H1 (cell line): ENCODE results near the gene EEF1AKMT1. TPM values are rescaled to one million over a fixed set of nuclear protein-coding genes. Genes with fewer than 3 reads are reported as not detected.

Experiments used
- CTCF ChIA-PET: fragments of 300-600 bp; sonication (Branson Sonifier 250); formaldehyde crosslinking; loops from one replicate; lab custom pipeline; 2021; ENCODE audit not compliant: partially characterized antibody; lab: Charles Lee
- POLR2A ChIA-PET: fragments of 300-600 bp; sonication (Branson Sonifier 250); formaldehyde crosslinking; loops from one replicate; lab custom pipeline; 2021; ENCODE audit warnings: inconsistent platforms; ENCODE audit not compliant: partially characterized antibody; lab: Charles Lee
- DNase-seq, 2 experiments: peaks; one replicate each; pipeline versions ENCODE4 v3.0.0 to v3.0.0-alpha.2; 2010 to 2022; ENCODE audit warnings: low spot score in 2 of 2, low read depth in 1 of 2, mixed read lengths in 1 of 2
- FAIRE-seq: peaks from 2 replicates; lab custom pipeline; 2011; peaks lifted over from hg19 to GRCh38; lab: Jason Lieb, UNC
- H2AFZ ChIP-seq: 2 replicates; pipeline ENCODE4 v1.8.1; 2012; ENCODE audit warnings: low read length, inconsistent platforms
- H2AK5ac ChIP-seq: 2 replicates; pipeline ENCODE4 v1.6.1; 2013; ENCODE audit warnings: low read depth, low read length
- H2BK120ac ChIP-seq: replicated peaks from 2 replicates; pipeline ENCODE3; 2013; ENCODE audit warnings: low read depth, low read length, inconsistent platforms
- H2BK12ac ChIP-seq: 2 replicates; pipeline ENCODE4 v1.6.1; 2013; ENCODE audit warnings: low read depth, low read length
- H2BK15ac ChIP-seq: 2 replicates; pipeline ENCODE4 v1.6.1; 2013; ENCODE audit warnings: low read length
- H2BK20ac ChIP-seq: 2 replicates; pipeline ENCODE4 v1.6.1; 2013; ENCODE audit warnings: low read length
- H2BK5ac ChIP-seq: 2 replicates; pipeline ENCODE4 v1.6.1; 2013; ENCODE audit warnings: low read depth, low read length
- H3K14ac ChIP-seq: 2 replicates; pipeline ENCODE4 v1.6.1; 2013; ENCODE audit warnings: inconsistent platforms; ENCODE audit not compliant: insufficient read length
- H3K18ac ChIP-seq: 2 replicates; pipeline ENCODE4 v1.6.1; 2013; ENCODE audit warnings: low read length; ENCODE audit errors: extremely low read depth
- H3K23ac ChIP-seq: 2 replicates; pipeline ENCODE4 v1.6.1; 2013; ENCODE audit warnings: inconsistent platforms; ENCODE audit not compliant: insufficient read length
- H3K23me2 ChIP-seq: 2 replicates; pipeline ENCODE4 v1.6.1; 2013; ENCODE audit warnings: low read depth, low read length
- H3K27ac ChIP-seq: 2 replicates; pipeline ENCODE4 v1.6.1; 2011; ENCODE audit warnings: low read depth, low read length, inconsistent platforms
- H3K27me3 ChIP-seq, 4 experiments: replicated peaks in 1 of 4; 1 replicate in 1 of 4; 2 replicates in 3 of 4; pipeline versions ENCODE4 v1.6.1 to v1.8.1; 2011 to 2013; ENCODE audit warnings: low read length in 3 of 4, mild to moderate bottlenecking in 3 of 4, inconsistent platforms in 2 of 4, mixed read lengths in 2 of 4, moderate library complexity in 1 of 4; ENCODE audit not compliant: control insufficient read depth in 3 of 4, insufficient read depth in 3 of 4; ENCODE audit errors: extremely low read depth in 1 of 4
- H3K36me3 ChIP-seq, 4 experiments: 2 replicates each; pipeline versions ENCODE4 v1.6.1 to v1.8.1; 2011 to 2013; ENCODE audit warnings: mild to moderate bottlenecking in 4 of 4, low read length in 3 of 4, moderate library complexity in 2 of 4, control low read depth in 1 of 4, inconsistent platforms in 1 of 4; ENCODE audit not compliant: insufficient read depth in 4 of 4, control insufficient read depth in 2 of 4
- H3K4ac ChIP-seq: replicated peaks from 2 replicates; pipeline ENCODE3; 2013; ENCODE audit warnings: low read length, low read depth, mixed read lengths, inconsistent platforms; ENCODE audit not compliant: insufficient read length
- H3K4me1 ChIP-seq, 4 experiments: replicated peaks in 1 of 4; 1 replicate in 1 of 4; 2 replicates in 3 of 4; pipeline versions ENCODE4 v1.6.1 to v1.8.1; 2011 to 2013; ENCODE audit warnings: low read length in 3 of 4, inconsistent platforms in 2 of 4, mixed read lengths in 1 of 4; ENCODE audit not compliant: insufficient read depth in 4 of 4, control insufficient read depth in 3 of 4
- H3K4me2 ChIP-seq, 2 experiments: 2 replicates each; pipeline versions ENCODE4 v1.6.1 to v1.8.1; 2011 to 2013; ENCODE audit warnings: low read depth in 2 of 2, low read length in 2 of 2, control low read depth in 1 of 2, inconsistent platforms in 1 of 2, mild to moderate bottlenecking in 1 of 2; ENCODE audit not compliant: insufficient read depth in 1 of 2
- H3K4me3 ChIP-seq, 4 experiments: fragments of 200-600, 300-600 bp in 1 of 4; sonication (generic), shearing (Covaris generic), sonication (Bioruptor Twin) in 1 of 4; 2 replicates each; pipeline versions ENCODE4 v1.5.1 to v1.8.1; 2011 to 2016; ENCODE audit warnings: low read length in 4 of 4, low read depth in 3 of 4, control low read depth in 2 of 4, inconsistent platforms in 2 of 4, mild to moderate bottlenecking in 2 of 4, mixed read lengths in 1 of 4, moderate library complexity in 1 of 4; ENCODE audit not compliant: insufficient read depth in 2 of 4; ENCODE audit errors: extremely low read depth in 1 of 4
- H3K56ac ChIP-seq: replicated peaks from 2 replicates; pipeline ENCODE3; 2013; ENCODE audit warnings: low read depth, mild to moderate bottlenecking, mixed read lengths, low read length, inconsistent platforms; ENCODE audit not compliant: insufficient read length
- H3K79me1 ChIP-seq: 2 replicates; pipeline ENCODE4 v1.6.1; 2013; ENCODE audit warnings: low read depth, low read length, control low read depth
- H3K79me2 ChIP-seq, 2 experiments: 2 replicates each; pipeline versions ENCODE4 v1.6.1 to v1.8.1; 2012 to 2013; ENCODE audit warnings: low read length in 2 of 2, mild to moderate bottlenecking in 2 of 2, inconsistent platforms in 1 of 2; ENCODE audit not compliant: insufficient read depth in 2 of 2, control insufficient read depth in 1 of 2
- H3K9ac ChIP-seq, 4 experiments: replicated peaks in 1 of 4; 1 replicate in 1 of 4; 2 replicates in 3 of 4; pipeline versions ENCODE4 v1.6.1 to v1.8.1; 2011 to 2013; ENCODE audit warnings: low read depth in 3 of 4, low read length in 3 of 4, control low read depth in 2 of 4, mild to moderate bottlenecking in 2 of 4, moderate library complexity in 2 of 4, inconsistent platforms in 1 of 4; ENCODE audit errors: extremely low read depth in 1 of 4
- H3K9me3 ChIP-seq, 2 experiments: 2 replicates each; pipeline versions ENCODE4 v1.6.1 to v1.8.1; 2012 to 2013; ENCODE audit warnings: mild to moderate bottlenecking in 2 of 2, moderate library complexity in 2 of 2, control low read depth in 1 of 2, inconsistent platforms in 1 of 2, low read depth in 1 of 2, low read length in 1 of 2, mixed read lengths in 1 of 2; ENCODE audit not compliant: insufficient read depth in 2 of 2
- H4K20me1 ChIP-seq, 2 experiments: replicated peaks in 1 of 2; 2 replicates each; pipeline versions ENCODE3 to v1.8.1; 2011 to 2013; ENCODE audit warnings: inconsistent platforms in 2 of 2, low read length in 2 of 2, mild to moderate bottlenecking in 1 of 2; ENCODE audit not compliant: insufficient read depth in 2 of 2, control insufficient read depth in 1 of 2
- H4K5ac ChIP-seq: 2 replicates; pipeline ENCODE4 v1.6.1; 2013; ENCODE audit warnings: low read length, low read depth, mixed read lengths, inconsistent platforms; ENCODE audit not compliant: insufficient read length
- H4K8ac ChIP-seq: 2 replicates; pipeline ENCODE4 v1.8.0; 2013; ENCODE audit warnings: mild to moderate bottlenecking, moderate library complexity, low read length, inconsistent platforms; ENCODE audit not compliant: insufficient read depth; ENCODE audit errors: extremely low read depth
- H4K91ac ChIP-seq: replicated peaks from 2 replicates; pipeline ENCODE3; 2013; ENCODE audit warnings: low read length, mixed read lengths, inconsistent platforms; ENCODE audit not compliant: insufficient read length
- CHD1 ChIP-seq: IDR thresholded peaks from 2 replicates; pipeline ENCODE4 v1.6.1; 2012; ENCODE audit warnings: low read depth, low read length, improper control_type of control experiment
- CHD2 ChIP-seq: IDR thresholded peaks from 2 replicates; pipeline ENCODE4 v1.6.1; 2012; ENCODE audit warnings: low read length, improper control_type of control experiment
- CREB1 ChIP-seq: IDR thresholded peaks from 2 replicates; pipeline ENCODE4 v1.6.1; 2012; ENCODE audit warnings: inconsistent platforms
- KDM1A ChIP-seq: fragments of 200-600, 300-600 bp; sonication (generic); IDR thresholded peaks from 2 replicates; pipeline ENCODE4 v1.7.1; 2016; ENCODE audit warnings: mild to moderate bottlenecking, low read length, borderline replicate concordance
- KDM4A ChIP-seq: IDR thresholded peaks from one replicate; pipeline ENCODE4 v1.7.1; 2012; ENCODE audit warnings: low read depth, mild to moderate bottlenecking, moderate library complexity, low read length, inconsistent platforms; ENCODE audit not compliant: severe bottlenecking
- NRF1 ChIP-seq: IDR thresholded peaks from 2 replicates; pipeline ENCODE4 v1.6.1; 2011; ENCODE audit warnings: mild to moderate bottlenecking, low read depth, low read length, improper control_type of control experiment
- PHF8 ChIP-seq: fragments of 200-600 bp; sonication (generic); conservative IDR thresholded peaks from 2 replicates; pipeline ENCODE4 v1.7.1; 2012; ENCODE audit warnings: low read depth, mild to moderate bottlenecking, inconsistent platforms, low read length, moderate library complexity
- POLR2AphosphoS5 ChIP-seq: IDR thresholded peaks from 2 replicates; pipeline ENCODE4 v1.6.1; 2011; ENCODE audit warnings: low read depth, low read length
- RXRA ChIP-seq: IDR thresholded peaks from 2 replicates; pipeline ENCODE4 v1.6.1; 2011; ENCODE audit warnings: low read depth, mild to moderate bottlenecking, low read length, moderate library complexity; ENCODE audit not compliant: insufficient read depth
- SUZ12 ChIP-seq: fragments of 200-600 bp; sonication (generic); IDR thresholded peaks from 2 replicates; pipeline ENCODE4 v1.6.1; 2012; ENCODE audit warnings: mild to moderate bottlenecking, inconsistent platforms, low read length, moderate library complexity, mixed read lengths
- TCF12 ChIP-seq: IDR thresholded peaks from 2 replicates; pipeline ENCODE4 v1.6.1; 2011; ENCODE audit warnings: low read depth, mild to moderate bottlenecking, low read length
- YY1 ChIP-seq: IDR thresholded peaks from 2 replicates; pipeline ENCODE4 v1.6.1; 2011; ENCODE audit warnings: low read depth, mild to moderate bottlenecking, low read length
- WGBS, 2 experiments: shearing (Covaris generic) in 1 of 2; methylation state at CpG; one replicate each; pipeline versions ENCODE4 v1.1.6 to v1.1.7; 2013 to 2015; ENCODE audit warnings: low lambda C conversion rate in 2 of 2, mixed read lengths in 2 of 2, inconsistent platforms in 1 of 2, low coverage in 1 of 2, missing lambda C conversion rate in 1 of 2; ENCODE audit not compliant: insufficient replicate concordance in 2 of 2, insufficient coverage in 1 of 2, insufficient read length in 1 of 2; ENCODE audit errors: extremely low coverage in 1 of 2, missing lambda C conversion rate in 1 of 2; 5-methylcytosine and 5-hydroxymethylcytosine counted together
- polyA plus RNA-seq, 7 experiments: library from polyadenylated mRNA; depleted of rRNA in 3 of 7; stranded (reverse) in 5 of 7; unstranded in 2 of 7; fragments of >200 nt in 5 of 7; fragments of 200-250 nt in 2 of 7; gene quantifications; 1 replicate in 5 of 7; 2 replicates in 1 of 7; 4 replicates in 1 of 7; pipeline versions ENCODE4 v1.2.1 to v1.2.3, GENCODE V29; 2011 to 2013; ENCODE audit warnings: missing spikeins in 2 of 7, mixed read lengths in 2 of 7
- total RNA-seq: library from RNA; stranded (reverse); fragmentation: NEBNext Ultra II Directional; extraction: Animal tissue kit (Norgen Biotek cat#: 25700); gene quantifications from 2 replicates; pipeline ENCODE4 v1.2.1, GENCODE V29; 2021
- TF ChIP-seq, protein P1 (sequence below): IDR thresholded peaks from 2 replicates; pipeline ENCODE4 v1.6.1; 2012; ENCODE audit warnings: inconsistent platforms

Gene EEF1AKMT1
- total and polyA plus RNA-seq, 2 of the 8 experiments (the other 6 are each of a cell fraction or from before 2014, with no cell fraction given) = 3.1 to 4.1 TPM

DNA sequence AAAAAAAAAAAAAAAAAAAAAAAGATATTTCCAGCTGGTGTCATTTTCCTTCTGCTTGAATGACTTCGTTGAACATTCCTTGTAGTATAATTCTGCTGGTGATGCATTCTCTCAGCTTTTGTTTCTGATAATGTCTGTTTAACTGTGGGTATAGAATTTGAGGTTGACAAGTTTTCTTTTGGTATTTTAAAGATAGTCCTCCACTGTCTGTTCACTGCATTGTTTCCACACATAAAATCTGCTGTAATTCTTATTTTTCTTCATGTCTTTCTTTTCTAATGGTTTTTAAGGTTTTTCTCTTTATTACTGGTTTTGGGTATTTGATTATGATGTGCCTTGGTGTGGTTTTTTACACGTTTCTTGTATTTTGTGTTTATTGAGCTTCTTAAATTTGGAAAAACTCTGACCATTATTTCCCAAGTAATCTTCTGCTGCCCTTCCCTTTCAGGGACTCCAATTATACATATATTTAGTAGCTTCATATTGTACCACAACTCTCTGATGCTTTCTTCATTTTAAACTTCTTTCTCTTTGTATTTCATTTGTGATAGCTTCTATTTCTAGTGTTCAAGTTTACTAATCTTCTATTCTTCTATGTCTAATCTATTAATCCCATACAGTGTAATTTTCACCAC, 6.3 kb downstream of the EEF1AKMT1 start:
- Histone ChIP-seq H4K91ac (no peak overlapping the region), H2BK20ac (no peak overlapping the region), H2AFZ (no peak overlapping the region), H4K8ac (no peak overlapping the region), H3K9ac (no peak overlapping the region), H3K9me3 (no peaks in the 10 kb centered on the region), H2BK5ac (no peak overlapping the region), H3K4me2 (no peak overlapping the region), H2AK5ac (no peak overlapping the region), H3K18ac (no peak overlapping the region), H4K5ac (no peak overlapping the region), H3K56ac (no peak overlapping the region), H3K79me2 (no peaks in the 10 kb centered on the region), H3K4ac (no peak overlapping the region), H3K23me2 (no peaks in the 10 kb centered on the region), H2BK120ac (no peak overlapping the region), H3K4me1 (peaks cover 0 to under 1% (median 0%) of the 10 kb centered on the region in 4 experiments; a peak in 3 of 7 replicates), H3K4me3 (no peak overlapping the region), H3K23ac (no peak overlapping the region), H3K14ac (no peak overlapping the region), H2BK15ac (no peak overlapping the region), H3K79me1 (no peaks in the 10 kb centered on the region), H3K27me3 (no peaks in the 10 kb centered on the region), H2BK12ac (no peak overlapping the region), H3K27ac (no peak overlapping the region), H3K36me3 (no peaks in the 10 kb centered on the region), H4K20me1 (no peaks in the 10 kb centered on the region)
- ChIA-PET CTCF (interaction anchor here (1.3 kb wide), 1 partner anchor 10 kb away, joined by 3 read pairs; no protein-coding TSS in a partner anchor), POLR2A (no interaction called here)
- TF ChIP-seq TCF12 (no peak), SUZ12 (no peak), KDM4A (no peak), CHD1 (no peak), CREB1 (no peak), CHD2 (no peak), NRF1 (no peak), KDM1A (no peak), RXRA (no peak), PHF8 (no peak), YY1 (no peak), POLR2AphosphoS5 (no peak)
- TF ChIP-seq, protein P1, sequence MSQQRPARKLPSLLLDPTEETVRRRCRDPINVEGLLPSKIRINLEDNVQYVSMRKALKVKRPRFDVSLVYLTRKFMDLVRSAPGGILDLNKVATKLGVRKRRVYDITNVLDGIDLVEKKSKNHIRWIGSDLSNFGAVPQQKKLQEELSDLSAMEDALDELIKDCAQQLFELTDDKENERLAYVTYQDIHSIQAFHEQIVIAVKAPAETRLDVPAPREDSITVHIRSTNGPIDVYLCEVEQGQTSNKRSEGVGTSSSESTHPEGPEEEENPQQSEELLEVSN = no peak
- 91% methylated on average over 2 of the region's 2 CpGs; no CpG with 5 or more reads in 1 of the 2 experiments for WGBS, 2 experiments
- no peak for FAIRE-seq
- DNase-seq = no peak
